Measurements from ENCODE around the gene CFAP97D2.
"Not testable (repeated sequence)": the region's sequence is repeated elsewhere in the genome, so short reads cannot be mapped to it uniquely, and the experiment has no call there.

The CFAP97D2 gene

GRCh38 chr13:114158869-114159666, 20.0 kb upstream of the CFAP97D2 start:
- DNase-seq = not testable (repeated sequence)

- no peak for DNase-seq
These were observed 18.0 kb upstream of the CFAP97D2 start for GRCh38 chr13:114161028-114161556.

GRCh38 chr13:114161644-114162532, 17.2 kb upstream of the CFAP97D2 start:
- peak; percentile 44 for DNase-seq

GRCh38 chr13:114162533-114162922, 16.5 kb upstream of the CFAP97D2 start:
- DNase-seq = no peak

- DNase-seq = no peak
These were observed 15.0 kb upstream of the CFAP97D2 start for GRCh38 chr13:114164053-114164452.

- no peak for DNase-seq
These were observed 14.2 kb upstream of the CFAP97D2 start for GRCh38 chr13:114164681-114165429.

GRCh38 chr13:114166381-114167131, 12.5 kb upstream of the CFAP97D2 start:
- DNase-seq = no peak

- no peak for DNase-seq
These were observed 11.6 kb upstream of the CFAP97D2 start for GRCh38 chr13:114167426-114167825.

GRCh38 chr13:114167885-114168284, 11.2 kb upstream of the CFAP97D2 start:
- no peak for DNase-seq

- no peak for DNase-seq
These were observed 5.8 kb upstream of the CFAP97D2 start for GRCh38 chr13:114173272-114173671.

GRCh38 chr13:114173745-114174144, 5.3 kb upstream of the CFAP97D2 start:
- no peak for DNase-seq

- no peak for DNase-seq
These were observed 4.5 kb upstream of the CFAP97D2 start for GRCh38 chr13:114174529-114174961.

- DNase-seq = not testable (repeated sequence)
These were observed 2.6 kb upstream of the CFAP97D2 start for GRCh38 chr13:114176359-114176902.

GRCh38 chr13:114177245-114178010, 1.6 kb upstream of the CFAP97D2 start:
- no peak for DNase-seq

GRCh38 chr13:114185182-114185971, 6.3 kb downstream of the CFAP97D2 start:
- DNase-seq = no peak

- DNase-seq = peak; percentile 24
These were observed 15.8 kb downstream of the CFAP97D2 start for GRCh38 chr13:114194853-114195252.

GRCh38 chr13:114196629-114197028, 17.6 kb downstream of the CFAP97D2 start:
- no peak for DNase-seq

GRCh38 chr13:114198556-114198955, 19.5 kb downstream of the CFAP97D2 start:
- DNase-seq = no peak

- not testable (repeated sequence) for DNase-seq
These were observed 20.5 kb downstream of the CFAP97D2 start for GRCh38 chr13:114199526-114199925.

- no peak for DNase-seq
These were observed 20.9 kb downstream of the CFAP97D2 start for GRCh38 chr13:114199954-114200353.

Measured in CD4-positive, alpha-beta T cell treated with Interleukin-4 for 4 hours (primary cell).